SK-N-SH (cell line): ENCODE measurements around the gene STOML2. TPM values are rescaled to one million over a fixed set of nuclear protein-coding genes. Genes with fewer than 3 reads are reported as not detected.

Experiments used
- CTCF ChIA-PET: fragments of 300-600, 350-600 bp; formaldehyde crosslinking; extraction: SDS; loops from one replicate; lab custom pipeline; 2021; lab: Yijun Ruan, JAX
- POLR2A ChIA-PET: fragments of 350-600 bp; sonication (Branson Sonifier 250); formaldehyde crosslinking; extraction: SDS; loops from one replicate; lab custom pipeline; 2020; ENCODE audit warnings: antibody characterized with exemption, inconsistent platforms; lab: Yijun Ruan, JAX
- DNase-seq: peaks from one replicate; pipeline ENCODE4 v3.0.0; 2012
- H2AFZ ChIP-seq: fragments of 200-600 bp; sonication (generic); 2 replicates; pipeline ENCODE4 v1.8.1; 2016; ENCODE audit warnings: antibody characterized with exemption, mild to moderate bottlenecking, low read depth
- H3F3A ChIP-seq: fragments of 200-600 bp; sonication (generic); replicated peaks from 2 replicates; pipeline ENCODE3; 2016; ENCODE audit warnings: antibody characterized with exemption, mild to moderate bottlenecking; ENCODE audit not compliant: insufficient read depth
- H3K27ac ChIP-seq, 2 experiments: fragments of 200-500 bp in 1 of 2; fragments of 200-600 bp in 1 of 2; sonication (Bioruptor generic) in 1 of 2; sonication (generic), shearing (Covaris generic) in 1 of 2; 2 replicates each; pipeline versions ENCODE4 v1.5.1 to v1.6.1; 2014 to 2016; ENCODE audit warnings: low read depth in 2 of 2, inconsistent platforms in 1 of 2, low read length in 1 of 2, mild to moderate bottlenecking in 1 of 2, mixed read lengths in 1 of 2
- H3K27me3 ChIP-seq: fragments of 200-600 bp; sonication (generic), shearing (Covaris generic); 2 replicates; pipeline ENCODE4 v1.6.1; 2016; ENCODE audit warnings: mixed run types; ENCODE audit not compliant: insufficient read depth
- H3K36me3 ChIP-seq, 2 experiments: fragments of 200-500 bp in 1 of 2; fragments of 200-600 bp in 1 of 2; sonication (Bioruptor generic) in 1 of 2; sonication (generic) in 1 of 2; replicated peaks in 1 of 2; 2 replicates each; pipeline versions ENCODE3 to v1.5.1; 2014 to 2016; ENCODE audit warnings: low read length in 1 of 2, mild to moderate bottlenecking in 1 of 2; ENCODE audit not compliant: insufficient read depth in 2 of 2, control insufficient read depth in 1 of 2
- H3K4me1 ChIP-seq, 2 experiments: fragments of 200-500 bp in 1 of 2; fragments of 200-600 bp in 1 of 2; sonication (Bioruptor generic) in 1 of 2; sonication (generic), shearing (Covaris generic) in 1 of 2; 2 replicates each; pipeline versions ENCODE4 v1.5.1 to v1.6.1; 2014 to 2016; ENCODE audit warnings: low read depth in 1 of 2, low read length in 1 of 2, mixed run types in 1 of 2; ENCODE audit not compliant: insufficient read depth in 2 of 2, control insufficient read depth in 1 of 2
- H3K4me2 ChIP-seq: fragments of 200-600 bp; sonication (generic), shearing (Covaris generic); 2 replicates; pipeline ENCODE4 v1.6.1; 2017; ENCODE audit warnings: mixed run types
- H3K4me3 ChIP-seq, 2 experiments: fragments of 200-500 bp in 1 of 2; fragments of 200-600 bp in 1 of 2; sonication (Bioruptor generic) in 1 of 2; sonication (generic), shearing (Covaris generic) in 1 of 2; 2 replicates each; pipeline versions ENCODE4 v1.5.1 to v1.8.1; 2014 to 2016; ENCODE audit warnings: low read depth in 2 of 2, inconsistent platforms in 1 of 2, low read length in 1 of 2, mild to moderate bottlenecking in 1 of 2, mixed read lengths in 1 of 2, moderate library complexity in 1 of 2
- H3K79me2 ChIP-seq: fragments of 200-600 bp; sonication (generic); 2 replicates; pipeline ENCODE4 v1.8.1; 2017; ENCODE audit warnings: mild to moderate bottlenecking; ENCODE audit not compliant: insufficient read depth
- H3K9ac ChIP-seq: fragments of 200-600 bp; sonication (generic); 2 replicates; pipeline ENCODE4 v1.6.1; 2017; ENCODE audit warnings: mixed run types
- H3K9me2 ChIP-seq: fragments of 200-600 bp; sonication (generic); 2 replicates; pipeline ENCODE4 v1.6.1; 2017; ENCODE audit warnings: mixed run types
- H3K9me3 ChIP-seq: fragments of 200-600 bp; sonication (generic); 2 replicates; pipeline ENCODE4 v1.6.1; 2017; ENCODE audit warnings: mixed run types, mild to moderate bottlenecking, moderate library complexity
- H4K20me1 ChIP-seq: fragments of 200-600 bp; sonication (generic); 2 replicates; pipeline ENCODE4 v1.6.1; 2017; ENCODE audit warnings: mild to moderate bottlenecking, mixed run types; ENCODE audit not compliant: insufficient read depth
- ELF1 ChIP-seq: IDR thresholded peaks from 2 replicates; pipeline ENCODE4 v1.4.0; 2012
- EZH2phosphoT487 ChIP-seq: fragments of 200-600 bp; sonication (generic); IDR thresholded peaks from 2 replicates; pipeline ENCODE4 v1.6.1; 2017; ENCODE audit warnings: low read depth, mixed run types, mild to moderate bottlenecking, antibody characterized with exemption, moderate library complexity, borderline replicate concordance
- FOSL2 ChIP-seq: IDR thresholded peaks from 2 replicates; pipeline ENCODE4 v1.4.0; 2012; ENCODE audit warnings: low read depth, mild to moderate bottlenecking, moderate library complexity, borderline replicate concordance
- FOXJ3 ChIP-seq: sonication (generic); formaldehyde crosslinking; IDR thresholded peaks from 2 replicates; pipeline ENCODE4 v1.5.1; 2020; ENCODE audit warnings: mild to moderate bottlenecking, missing genetic modification reagents
- GABPA ChIP-seq: IDR thresholded peaks from 2 replicates; pipeline ENCODE4 v1.4.0; 2012; ENCODE audit warnings: low read depth, mild to moderate bottlenecking
- JUND ChIP-seq: IDR thresholded peaks from 2 replicates; pipeline ENCODE4 v1.4.0; 2012
- NRF1 ChIP-seq: IDR thresholded peaks from 2 replicates; pipeline ENCODE4 v1.6.1; 2012; ENCODE audit warnings: low read depth, mild to moderate bottlenecking, low read length
- YY1 ChIP-seq: IDR thresholded peaks from 2 replicates; pipeline ENCODE4 v1.4.0; 2012; ENCODE audit warnings: low read depth, mild to moderate bottlenecking
- WGBS: methylation state at CpG from one replicate; pipeline ENCODE4 v1.1.6; 2017; ENCODE audit warnings: low lambda C conversion rate; 5-methylcytosine and 5-hydroxymethylcytosine counted together
- polyA plus RNA-seq, 3 experiments: library from polyadenylated mRNA; depleted of rRNA; stranded (reverse); fragments of >200 nt; gene quantifications; 2 replicates each; pipeline ENCODE4 v1.2.3, GENCODE V29; 2012
- TF ChIP-seq, protein P1 (sequence below): fragments of 200-600 bp; sonication (generic); IDR thresholded peaks from 2 replicates; pipeline ENCODE4 v1.6.1; 2017; ENCODE audit warnings: antibody characterized with exemption, mild to moderate bottlenecking, moderate library complexity
- TF ChIP-seq, protein P2 (sequence below): IDR thresholded peaks from 2 replicates; pipeline ENCODE4 v1.4.0; 2012; ENCODE audit warnings: low read depth, borderline replicate concordance
- TF ChIP-seq, protein P3 (sequence below): IDR thresholded peaks from 2 replicates; pipeline ENCODE4 v1.6.1; 2012; ENCODE audit warnings: mild to moderate bottlenecking, low read depth, low read length, moderate library complexity
- TF ChIP-seq, protein P4 (sequence below): IDR thresholded peaks from 2 replicates; pipeline ENCODE4 v1.4.0; 2012; ENCODE audit warnings: low read depth, borderline replicate concordance

The STOML2 gene
- polyA plus RNA-seq, 1 of the 3 experiments (the other 2 are of a cell fraction) = 232 TPM

DNA sequence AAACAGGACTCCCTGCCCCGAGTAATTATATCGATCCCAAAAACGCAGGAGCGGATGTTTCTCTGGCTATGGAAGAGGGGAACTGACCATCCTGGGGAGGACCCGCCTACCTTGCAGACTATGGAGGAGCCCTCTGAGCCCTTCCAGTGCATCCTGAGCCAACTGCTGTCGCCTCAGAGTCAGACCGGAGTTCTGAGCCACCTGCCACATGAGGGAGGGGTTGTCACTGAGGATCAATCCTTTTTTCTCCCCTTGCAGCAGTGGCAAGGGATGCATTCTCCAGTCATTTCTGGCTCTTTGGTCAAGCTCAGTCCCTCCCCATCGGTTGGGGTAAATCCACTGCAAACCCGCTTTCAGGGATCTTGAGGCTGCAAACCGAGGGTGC is 23.9 kb downstream of the STOML2 start:
- WGBS = 4% methylated on average over 6 of the region's 10 CpGs
- Histone ChIP-seq H3K9me2 (no peaks in the 10 kb centered on the region), H3K9me3 (no peaks in the 10 kb centered on the region), H2AFZ (peak overlapping the region; percentile 97; the same call in 1 of the 2 replicates), H3K36me3 (peaks cover 3 to 28% of the 10 kb centered on the region in 2 experiments), H3F3A (peaks cover 5% of the 10 kb centered on the region), H3K27me3 (no peaks in the 10 kb centered on the region), H3K9ac (peak overlapping the region; percentile 75), H4K20me1 (no peaks in the 10 kb centered on the region)
- peak; percentile 27 for DNase-seq
- CTCF ChIA-PET = interaction anchor here (0.6 to 5.1 kb wide), 7 partner anchors 15 to 322 kb away, joined by 3 to 55 read pairs (median 6); partner anchors contain the start of genes PIGO and STOML2
- TF ChIP-seq, protein P1, sequence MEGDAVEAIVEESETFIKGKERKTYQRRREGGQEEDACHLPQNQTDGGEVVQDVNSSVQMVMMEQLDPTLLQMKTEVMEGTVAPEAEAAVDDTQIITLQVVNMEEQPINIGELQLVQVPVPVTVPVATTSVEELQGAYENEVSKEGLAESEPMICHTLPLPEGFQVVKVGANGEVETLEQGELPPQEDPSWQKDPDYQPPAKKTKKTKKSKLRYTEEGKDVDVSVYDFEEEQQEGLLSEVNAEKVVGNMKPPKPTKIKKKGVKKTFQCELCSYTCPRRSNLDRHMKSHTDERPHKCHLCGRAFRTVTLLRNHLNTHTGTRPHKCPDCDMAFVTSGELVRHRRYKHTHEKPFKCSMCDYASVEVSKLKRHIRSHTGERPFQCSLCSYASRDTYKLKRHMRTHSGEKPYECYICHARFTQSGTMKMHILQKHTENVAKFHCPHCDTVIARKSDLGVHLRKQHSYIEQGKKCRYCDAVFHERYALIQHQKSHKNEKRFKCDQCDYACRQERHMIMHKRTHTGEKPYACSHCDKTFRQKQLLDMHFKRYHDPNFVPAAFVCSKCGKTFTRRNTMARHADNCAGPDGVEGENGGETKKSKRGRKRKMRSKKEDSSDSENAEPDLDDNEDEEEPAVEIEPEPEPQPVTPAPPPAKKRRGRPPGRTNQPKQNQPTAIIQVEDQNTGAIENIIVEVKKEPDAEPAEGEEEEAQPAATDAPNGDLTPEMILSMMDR = no peak
- no peak for TF ChIP-seq ELF1
- TF ChIP-seq, all 33 proteins: peak for 0
- peak overlapping the region; percentile 91 for H3K4me2 ChIP-seq
- H3K79me2 ChIP-seq = peaks cover 29% of the 10 kb centered on the region
- H3K4me1 ChIP-seq = peaks cover 11 to 13% of the 10 kb centered on the region in 2 experiments; a peak in 1 of 4 replicates
- POLR2A ChIA-PET = interaction anchor here (0.8 to 2.9 kb wide), 8 partner anchors 7 to 568 kb away, joined by 3 to 29 read pairs (median 5); partner anchors contain the start of genes DNAJB5, STOML2 and VCP
- peak overlapping the region; percentile 68 to 74 for H3K4me3 ChIP-seq
- H3K27ac ChIP-seq = peak overlapping the region; percentile 64 to 88

DNA sequence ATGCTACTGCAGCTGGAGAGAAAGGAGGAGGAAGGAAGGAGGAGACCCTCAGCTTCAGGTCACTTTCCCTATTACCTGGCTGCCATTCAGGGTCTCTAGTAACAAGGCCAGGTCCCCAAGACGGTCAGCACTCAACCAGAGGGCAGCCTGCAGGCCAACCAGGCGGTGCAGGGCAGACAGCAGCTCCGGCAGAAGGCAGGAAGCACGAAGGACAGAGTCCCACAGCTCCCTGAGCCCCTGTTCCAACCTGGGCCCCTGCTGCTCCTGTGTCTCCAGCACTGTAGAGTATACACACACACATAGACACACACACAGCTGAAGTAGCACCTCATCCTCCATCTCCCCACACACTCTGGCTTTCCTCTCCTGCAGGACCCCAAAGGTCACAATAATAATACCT is 24.9 kb downstream of the STOML2 start:
- Histone ChIP-seq H3K27me3 (no peaks in the 10 kb centered on the region), H3K4me1 (peaks cover 12 to 16% of the 10 kb centered on the region in 2 experiments), H3K9me2 (no peaks in the 10 kb centered on the region), H3K79me2 (peaks cover 29% of the 10 kb centered on the region), H4K20me1 (no peaks in the 10 kb centered on the region), H3K27ac (no peak overlapping the region), H3F3A (peaks cover 12% of the 10 kb centered on the region), H3K4me2 (peak overlapping the region; percentile 91), H3K9me3 (no peaks in the 10 kb centered on the region), H3K4me3 (peak overlapping the region in 1 of 2 experiments; percentile 74; a peak in 3 of 4 replicates), H3K9ac (peak overlapping the region; percentile 75), H3K36me3 (peaks cover 6 to 37% of the 10 kb centered on the region in 2 experiments), H2AFZ (no peak overlapping the region)
- WGBS = no CpG with 5 or more reads among the region's 4 CpGs
- no peak for DNase-seq
- TF ChIP-seq, protein P2, sequence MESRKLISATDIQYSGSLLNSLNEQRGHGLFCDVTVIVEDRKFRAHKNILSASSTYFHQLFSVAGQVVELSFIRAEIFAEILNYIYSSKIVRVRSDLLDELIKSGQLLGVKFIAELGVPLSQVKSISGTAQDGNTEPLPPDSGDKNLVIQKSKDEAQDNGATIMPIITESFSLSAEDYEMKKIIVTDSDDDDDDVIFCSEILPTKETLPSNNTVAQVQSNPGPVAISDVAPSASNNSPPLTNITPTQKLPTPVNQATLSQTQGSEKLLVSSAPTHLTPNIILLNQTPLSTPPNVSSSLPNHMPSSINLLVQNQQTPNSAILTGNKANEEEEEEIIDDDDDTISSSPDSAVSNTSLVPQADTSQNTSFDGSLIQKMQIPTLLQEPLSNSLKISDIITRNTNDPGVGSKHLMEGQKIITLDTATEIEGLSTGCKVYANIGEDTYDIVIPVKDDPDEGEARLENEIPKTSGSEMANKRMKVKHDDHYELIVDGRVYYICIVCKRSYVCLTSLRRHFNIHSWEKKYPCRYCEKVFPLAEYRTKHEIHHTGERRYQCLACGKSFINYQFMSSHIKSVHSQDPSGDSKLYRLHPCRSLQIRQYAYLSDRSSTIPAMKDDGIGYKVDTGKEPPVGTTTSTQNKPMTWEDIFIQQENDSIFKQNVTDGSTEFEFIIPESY = no peak
- TF ChIP-seq YY1 = no peak
- TF ChIP-seq, protein P3, sequence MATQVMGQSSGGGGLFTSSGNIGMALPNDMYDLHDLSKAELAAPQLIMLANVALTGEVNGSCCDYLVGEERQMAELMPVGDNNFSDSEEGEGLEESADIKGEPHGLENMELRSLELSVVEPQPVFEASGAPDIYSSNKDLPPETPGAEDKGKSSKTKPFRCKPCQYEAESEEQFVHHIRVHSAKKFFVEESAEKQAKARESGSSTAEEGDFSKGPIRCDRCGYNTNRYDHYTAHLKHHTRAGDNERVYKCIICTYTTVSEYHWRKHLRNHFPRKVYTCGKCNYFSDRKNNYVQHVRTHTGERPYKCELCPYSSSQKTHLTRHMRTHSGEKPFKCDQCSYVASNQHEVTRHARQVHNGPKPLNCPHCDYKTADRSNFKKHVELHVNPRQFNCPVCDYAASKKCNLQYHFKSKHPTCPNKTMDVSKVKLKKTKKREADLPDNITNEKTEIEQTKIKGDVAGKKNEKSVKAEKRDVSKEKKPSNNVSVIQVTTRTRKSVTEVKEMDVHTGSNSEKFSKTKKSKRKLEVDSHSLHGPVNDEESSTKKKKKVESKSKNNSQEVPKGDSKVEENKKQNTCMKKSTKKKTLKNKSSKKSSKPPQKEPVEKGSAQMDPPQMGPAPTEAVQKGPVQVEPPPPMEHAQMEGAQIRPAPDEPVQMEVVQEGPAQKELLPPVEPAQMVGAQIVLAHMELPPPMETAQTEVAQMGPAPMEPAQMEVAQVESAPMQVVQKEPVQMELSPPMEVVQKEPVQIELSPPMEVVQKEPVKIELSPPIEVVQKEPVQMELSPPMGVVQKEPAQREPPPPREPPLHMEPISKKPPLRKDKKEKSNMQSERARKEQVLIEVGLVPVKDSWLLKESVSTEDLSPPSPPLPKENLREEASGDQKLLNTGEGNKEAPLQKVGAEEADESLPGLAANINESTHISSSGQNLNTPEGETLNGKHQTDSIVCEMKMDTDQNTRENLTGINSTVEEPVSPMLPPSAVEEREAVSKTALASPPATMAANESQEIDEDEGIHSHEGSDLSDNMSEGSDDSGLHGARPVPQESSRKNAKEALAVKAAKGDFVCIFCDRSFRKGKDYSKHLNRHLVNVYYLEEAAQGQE = no peak
- TF ChIP-seq NRF1 = no peak
- no peak for TF ChIP-seq JUND
- TF ChIP-seq, protein P4, sequence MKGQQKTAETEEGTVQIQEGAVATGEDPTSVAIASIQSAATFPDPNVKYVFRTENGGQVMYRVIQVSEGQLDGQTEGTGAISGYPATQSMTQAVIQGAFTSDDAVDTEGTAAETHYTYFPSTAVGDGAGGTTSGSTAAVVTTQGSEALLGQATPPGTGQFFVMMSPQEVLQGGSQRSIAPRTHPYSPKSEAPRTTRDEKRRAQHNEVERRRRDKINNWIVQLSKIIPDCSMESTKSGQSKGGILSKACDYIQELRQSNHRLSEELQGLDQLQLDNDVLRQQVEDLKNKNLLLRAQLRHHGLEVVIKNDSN = no peak
- TF ChIP-seq EZH2phosphoT487 = no peak
- TF ChIP-seq FOXJ3 = no peak
- no peak for TF ChIP-seq GABPA
- TF ChIP-seq FOSL2 = no peak
- ChIA-PET POLR2A (interaction anchor here (0.6 to 2.9 kb wide), 3 partner anchors 16 to 26 kb away, joined by 4 to 29 read pairs (median 18); partner anchors contain the start of gene STOML2), CTCF (interaction anchor here (1.2 to 2.6 kb wide), 6 partner anchors 12 to 178 kb away, joined by 3 to 12 read pairs (median 8); partner anchors contain the start of genes PIGO and STOML2)
